GM21367 (cell line): ENCODE measurements around the gene FEN1.

Source experiments
- ATAC-seq: cut with Tn5 transposase; IDR thresholded peaks from one replicate; pipeline ENCODE4 v1.9.1; 2021; ENCODE audit not compliant: unreplicated experiment

The FEN1 gene

GRCh38 chr11:61792310-61793082 lies at the start of gene FEN1, which contains the start of gene TMEM258:
TSS of gene FEN1 (plus strand) at chr11:61792911. CDS start at chr11:61795362, 2,451 bp downstream.
TSS of gene TMEM258 (minus strand) at chr11:61792599. CDS start at chr11:61792558, 41 bp downstream.
- ATAC-seq, result peak; percentile 72

- ATAC-seq, result no peak
Observed at GRCh38 chr11:61743486-61744095, 49.1 kb upstream of the FEN1 start.

GRCh38 chr11:61744181-61744580 lies 48.5 kb upstream of the FEN1 start:
- no peak for ATAC-seq

GRCh38 chr11:61744609-61745156 lies 48.0 kb upstream of the FEN1 start:
- ATAC-seq, result no peak

GRCh38 chr11:61745781-61746441 lies 46.8 kb upstream of the FEN1 start:
- ATAC-seq, result no peak

GRCh38 chr11:61746442-61747191 lies 46.1 kb upstream of the FEN1 start:
- ATAC-seq, result no peak

- ATAC-seq, result no peak
Observed at GRCh38 chr11:61747192-61747966, 45.3 kb upstream of the FEN1 start.

GRCh38 chr11:61747967-61748285 lies 44.8 kb upstream of the FEN1 start:
- ATAC-seq, result no peak

- ATAC-seq, result no peak
Observed at GRCh38 chr11:61749591-61750217, 43.0 kb upstream of the FEN1 start.

GRCh38 chr11:61750631-61751273 lies 42.0 kb upstream of the FEN1 start:
- ATAC-seq, result no peak

GRCh38 chr11:61751384-61751783 lies 41.3 kb upstream of the FEN1 start:
- ATAC-seq, result no peak

- no peak for ATAC-seq
Observed at GRCh38 chr11:61752117-61752924, 40.4 kb upstream of the FEN1 start, which contains the start of gene MYRF. TSS of gene MYRF (plus strand) at chr11:61752636. CDS start at chr11:61752745, 109 bp downstream.

GRCh38 chr11:61752925-61753521 lies 39.7 kb upstream of the FEN1 start:
- ATAC-seq, result no peak

GRCh38 chr11:61753672-61754071 lies 39.0 kb upstream of the FEN1 start:
- no peak for ATAC-seq

- no peak for ATAC-seq
Observed at GRCh38 chr11:61754534-61755482, 37.9 kb upstream of the FEN1 start.

GRCh38 chr11:61756147-61756451 lies 36.6 kb upstream of the FEN1 start:
- no peak for ATAC-seq
